ENCODE data around the gene LTA4H.

The LTA4H gene

DNA sequence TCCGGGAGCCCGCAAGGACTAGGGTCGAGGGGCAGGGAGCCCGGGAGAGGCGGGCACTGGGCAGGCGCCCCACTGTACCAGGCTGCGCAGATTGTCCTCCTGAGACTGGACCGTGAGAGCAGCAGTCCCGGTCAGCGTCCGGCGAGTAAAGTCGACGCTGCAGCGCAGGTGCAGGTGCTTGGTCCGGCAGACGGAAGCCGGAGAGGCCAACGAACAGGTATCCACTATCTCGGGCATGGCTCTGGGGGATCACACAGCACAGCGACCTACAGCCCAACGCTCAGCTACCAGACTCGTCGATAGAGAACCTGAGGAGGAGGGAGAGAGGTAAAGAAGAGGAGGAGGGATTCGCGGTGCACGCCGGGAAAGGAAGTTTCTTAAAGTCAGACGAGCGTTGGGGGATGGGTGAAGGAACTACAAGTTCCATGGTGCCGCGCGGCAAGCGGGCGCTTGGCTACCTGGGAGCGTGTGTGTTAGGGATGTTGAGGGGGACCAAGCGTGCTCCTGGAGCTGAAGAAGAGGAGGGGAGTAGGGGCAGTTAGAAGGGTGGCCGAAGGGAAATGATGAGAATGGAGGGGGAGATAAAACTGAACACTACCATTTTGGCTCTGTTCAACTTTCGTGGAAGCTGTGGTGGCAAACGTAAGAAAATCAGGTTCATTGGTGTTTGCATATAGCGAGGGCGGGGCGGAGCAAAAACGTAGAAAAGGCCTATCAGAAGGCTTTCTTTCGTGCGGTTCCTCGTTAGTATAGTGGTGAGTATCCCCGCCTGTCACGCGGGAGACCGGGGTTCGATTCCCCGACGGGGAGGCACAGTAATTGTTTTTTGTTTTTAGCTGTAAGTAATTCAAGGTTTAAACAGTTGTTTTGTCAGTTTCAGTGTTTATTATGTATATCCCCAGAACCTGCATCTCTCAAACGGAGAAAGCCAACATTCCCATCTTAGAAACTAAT lies at the start of gene LTA4H:
Gene LTA4H (minus strand): TSS at position 305 of the 954 bp plus-strand sequence. CDS start 68 bp downstream, at position 237.
- Histone ChIP-seq H3K4me3 (replicated peaks; ENCODE audit: low read depth, low read length) (peak within 1 kb of the TSS; percentile 86), H3K27me3 (replicated peaks; ENCODE audit: control insufficient read depth, insufficient read depth, low read length) (no peaks in the 10 kb centered on the region), H3K36me3 (ENCODE audit: control insufficient read depth, insufficient read depth, low read length) (no peaks in the 10 kb centered on the region)
- peak; percentile 92 for DNase-seq (ENCODE audit: extremely low read depth, insufficient read length)
- TF ChIP-seq, protein P1, sequence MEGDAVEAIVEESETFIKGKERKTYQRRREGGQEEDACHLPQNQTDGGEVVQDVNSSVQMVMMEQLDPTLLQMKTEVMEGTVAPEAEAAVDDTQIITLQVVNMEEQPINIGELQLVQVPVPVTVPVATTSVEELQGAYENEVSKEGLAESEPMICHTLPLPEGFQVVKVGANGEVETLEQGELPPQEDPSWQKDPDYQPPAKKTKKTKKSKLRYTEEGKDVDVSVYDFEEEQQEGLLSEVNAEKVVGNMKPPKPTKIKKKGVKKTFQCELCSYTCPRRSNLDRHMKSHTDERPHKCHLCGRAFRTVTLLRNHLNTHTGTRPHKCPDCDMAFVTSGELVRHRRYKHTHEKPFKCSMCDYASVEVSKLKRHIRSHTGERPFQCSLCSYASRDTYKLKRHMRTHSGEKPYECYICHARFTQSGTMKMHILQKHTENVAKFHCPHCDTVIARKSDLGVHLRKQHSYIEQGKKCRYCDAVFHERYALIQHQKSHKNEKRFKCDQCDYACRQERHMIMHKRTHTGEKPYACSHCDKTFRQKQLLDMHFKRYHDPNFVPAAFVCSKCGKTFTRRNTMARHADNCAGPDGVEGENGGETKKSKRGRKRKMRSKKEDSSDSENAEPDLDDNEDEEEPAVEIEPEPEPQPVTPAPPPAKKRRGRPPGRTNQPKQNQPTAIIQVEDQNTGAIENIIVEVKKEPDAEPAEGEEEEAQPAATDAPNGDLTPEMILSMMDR (IDR thresholded peaks at IDR 0.05; ENCODE audit: insufficient read depth, low read length, poor library complexity, severe bottlenecking) = no peak

DNA sequence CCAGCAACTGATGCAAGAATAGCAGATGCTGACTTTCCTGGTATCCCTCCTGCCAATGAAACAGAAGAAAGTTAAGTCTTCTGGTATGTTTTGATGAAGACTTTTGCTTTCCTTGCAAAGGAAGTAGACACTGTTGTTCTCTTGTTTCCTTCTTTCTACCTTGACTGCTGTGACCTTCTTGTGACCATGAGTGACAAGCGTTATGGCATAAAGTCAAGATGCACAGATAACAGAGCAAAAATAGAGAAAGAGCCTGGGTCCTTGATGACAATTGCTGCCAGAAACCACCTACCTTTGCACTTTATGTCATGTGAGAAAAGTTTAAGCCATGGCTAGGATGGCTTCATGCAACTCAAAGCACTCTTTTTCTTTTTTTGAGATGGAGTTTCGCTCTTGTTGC lies 49.2 kb upstream of the LTA4H start:
- Histone ChIP-seq H3K4me3 (replicated peaks; ENCODE audit: low read depth, low read length) (no peak overlapping the region), H3K27me3 (replicated peaks; ENCODE audit: control insufficient read depth, insufficient read depth, low read length) (no peaks in the 10 kb centered on the region), H3K36me3 (ENCODE audit: control insufficient read depth, insufficient read depth, low read length) (no peaks in the 10 kb centered on the region)
- TF ChIP-seq, protein P1 (IDR thresholded peaks at IDR 0.05; ENCODE audit: insufficient read depth, low read length, poor library complexity, severe bottlenecking) = no peak
- DNase-seq (ENCODE audit: extremely low read depth, insufficient read length) = no peak

DNA sequence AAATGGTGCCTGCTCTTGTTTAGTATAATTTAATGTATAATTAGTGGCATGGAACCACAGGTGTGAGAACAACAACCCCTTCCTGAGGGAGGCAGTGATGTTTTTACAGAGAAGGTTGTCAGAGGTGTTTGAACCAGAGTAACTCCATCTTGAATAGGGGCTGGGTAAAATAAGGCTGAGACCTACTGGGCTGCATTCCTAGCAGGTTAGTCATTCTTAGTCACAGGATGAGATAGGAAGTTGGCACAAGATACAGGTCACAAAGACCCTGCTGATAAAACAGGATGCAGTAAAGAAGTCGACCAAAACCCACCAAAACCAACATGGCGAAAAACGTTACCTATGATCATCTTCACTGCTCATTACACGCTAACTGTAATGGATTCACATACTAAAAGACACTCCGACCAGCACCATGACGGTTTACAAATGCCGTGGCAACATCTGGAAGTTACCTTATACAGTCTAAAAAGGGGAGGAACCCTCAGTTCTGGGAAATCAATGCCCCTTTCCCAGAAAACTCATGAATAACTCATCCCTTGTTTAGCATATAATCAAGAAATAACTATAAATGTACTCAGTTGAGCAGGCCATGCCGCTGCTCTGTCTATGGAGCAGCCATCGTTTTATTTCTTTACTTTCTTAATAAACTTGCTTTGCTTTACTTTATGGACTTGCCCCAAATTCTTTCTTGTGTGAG lies 47.8 kb upstream of the LTA4H start:
- DNase-seq (ENCODE audit: extremely low read depth, insufficient read length) = no peak
- no peaks in the 10 kb centered on the region for H3K36me3 ChIP-seq (ENCODE audit: control insufficient read depth, insufficient read depth, low read length)
- no peak overlapping the region for H3K4me3 ChIP-seq (replicated peaks; ENCODE audit: low read depth, low read length)
- TF ChIP-seq, protein P1 (IDR thresholded peaks at IDR 0.05; ENCODE audit: insufficient read depth, low read length, poor library complexity, severe bottlenecking) = no peak
- no peaks in the 10 kb centered on the region for H3K27me3 ChIP-seq (replicated peaks; ENCODE audit: control insufficient read depth, insufficient read depth, low read length)

DNA sequence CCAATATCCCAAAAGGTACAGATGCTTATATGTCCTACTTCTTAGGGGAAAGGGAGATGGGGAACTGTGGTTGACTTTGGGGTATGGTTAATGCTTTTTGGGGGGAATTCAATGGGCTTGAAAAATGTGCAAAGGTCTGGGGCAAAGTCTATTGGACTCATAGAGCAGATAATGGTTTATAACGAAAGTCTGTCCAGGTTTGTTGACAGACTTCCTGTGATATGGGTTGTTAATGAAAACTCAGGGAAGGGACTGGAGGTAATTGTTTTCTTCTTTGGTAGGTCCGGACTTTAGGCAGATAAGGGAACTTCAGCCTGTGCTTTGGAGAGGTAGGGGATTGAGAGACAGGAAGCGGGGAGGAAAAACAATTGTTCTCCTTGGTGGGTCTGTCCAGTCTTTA lies 46.2 kb upstream of the LTA4H start:
- DNase-seq (ENCODE audit: extremely low read depth, insufficient read length) = no peak
- no peaks in the 10 kb centered on the region for H3K36me3 ChIP-seq (ENCODE audit: control insufficient read depth, insufficient read depth, low read length)
- H3K4me3 ChIP-seq (replicated peaks; ENCODE audit: low read depth, low read length) = no peak overlapping the region
- TF ChIP-seq, protein P1 (IDR thresholded peaks at IDR 0.05; ENCODE audit: insufficient read depth, low read length, poor library complexity, severe bottlenecking) = no peak
- H3K27me3 ChIP-seq (replicated peaks; ENCODE audit: control insufficient read depth, insufficient read depth, low read length) = no peaks in the 10 kb centered on the region

DNA sequence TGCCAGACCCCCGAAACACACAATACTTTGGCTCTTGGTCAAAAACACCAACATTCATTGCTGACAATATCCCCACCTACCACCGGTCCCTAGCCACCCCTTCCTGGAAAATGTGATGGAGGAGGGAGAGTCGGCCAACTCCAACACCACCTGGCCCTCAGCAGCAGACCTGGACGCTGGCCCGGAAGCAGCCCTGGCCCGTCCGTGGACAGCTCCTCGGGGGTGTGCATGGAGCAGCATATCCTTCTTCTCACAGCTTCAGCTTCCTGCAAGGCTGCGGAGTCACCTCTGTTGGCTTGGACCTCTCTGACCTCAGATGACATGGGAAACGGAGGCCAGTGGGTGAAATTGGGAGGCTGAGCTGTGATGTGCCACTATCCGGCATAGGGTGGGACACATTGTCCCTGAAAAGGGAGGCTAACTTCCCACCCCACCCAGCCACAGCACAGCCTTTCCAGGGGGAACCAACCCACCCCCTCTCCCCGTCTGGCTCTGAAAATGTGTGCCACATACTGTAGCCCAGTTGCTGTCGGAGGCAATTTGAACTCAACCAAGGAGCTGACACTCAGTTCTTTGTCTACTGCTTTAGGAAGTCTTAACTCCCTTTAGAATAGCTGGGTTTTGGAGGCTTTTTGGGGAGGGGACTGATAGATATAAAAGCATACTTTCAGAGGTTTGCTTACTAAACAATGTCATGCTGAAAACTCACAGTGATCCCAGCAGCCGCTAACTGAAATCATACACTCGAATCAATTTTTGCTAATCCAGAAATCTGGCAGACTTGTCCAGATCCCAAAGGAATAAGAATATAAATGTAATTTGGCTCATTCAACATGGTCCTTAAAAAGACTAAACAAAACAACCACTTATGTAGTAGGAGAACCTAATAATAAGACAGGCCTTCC lies 43.1 kb upstream of the LTA4H start:
- TF ChIP-seq, protein P1 (IDR thresholded peaks at IDR 0.05; ENCODE audit: insufficient read depth, low read length, poor library complexity, severe bottlenecking) = no peak
- H3K4me3 ChIP-seq (replicated peaks; ENCODE audit: low read depth, low read length) = no peak overlapping the region
- no peaks in the 10 kb centered on the region for H3K36me3 ChIP-seq (ENCODE audit: control insufficient read depth, insufficient read depth, low read length)
- DNase-seq (ENCODE audit: extremely low read depth, insufficient read length) = no peak
- H3K27me3 ChIP-seq (replicated peaks; ENCODE audit: control insufficient read depth, insufficient read depth, low read length) = no peaks in the 10 kb centered on the region
